Keratinocyte (primary cell): ENCODE results near the gene PAQR5. TPM values are rescaled to one million over a fixed set of nuclear protein-coding genes. Genes with fewer than 3 reads are reported as not detected.
"Not testable (repeated sequence)": the region's sequence is repeated elsewhere in the genome, so short reads cannot be mapped to it uniquely, and the experiment has no call there.

Experiments used
- DNase-seq: peaks from one replicate; pipeline ENCODE4 v3.0.0-alpha.2; 2011; ENCODE audit warnings: low read depth, missing footprints, low spot score
- FAIRE-seq: peaks from 2 replicates; lab custom pipeline; 2011; peaks lifted over from hg19 to GRCh38; lab: Jason Lieb, UNC
- H2AFZ ChIP-seq: 2 replicates; pipeline ENCODE4 v1.6.0; 2012; ENCODE audit warnings: low read length, control low read depth, inconsistent platforms; ENCODE audit not compliant: control insufficient read depth
- H3K27ac ChIP-seq: 2 replicates; pipeline ENCODE4 v1.5.1; 2011; ENCODE audit warnings: low read length; ENCODE audit not compliant: control insufficient read depth, insufficient read depth
- H3K27me3 ChIP-seq: 3 replicates; pipeline ENCODE4 v1.6.0; 2011; ENCODE audit warnings: low read length; ENCODE audit not compliant: control insufficient read depth, insufficient read depth; ENCODE audit errors: extremely low read depth
- H3K36me3 ChIP-seq, 2 experiments: 2 replicates in 1 of 2; 3 replicates in 1 of 2; pipeline ENCODE4 v1.5.1; 2011; ENCODE audit warnings: low read length in 2 of 2, mild to moderate bottlenecking in 1 of 2; ENCODE audit not compliant: control insufficient read depth in 2 of 2, insufficient read depth in 2 of 2; ENCODE audit errors: extremely low read depth in 1 of 2
- H3K4me1 ChIP-seq: 3 replicates; pipeline ENCODE4 v1.5.1; 2011; ENCODE audit warnings: low read length; ENCODE audit not compliant: control insufficient read depth, insufficient read depth; ENCODE audit errors: extremely low read depth
- H3K4me2 ChIP-seq: 3 replicates; pipeline ENCODE4 v1.6.0; 2011; ENCODE audit warnings: low read depth, low read length; ENCODE audit not compliant: control insufficient read depth, insufficient read depth; ENCODE audit errors: extremely low read depth
- H3K4me3 ChIP-seq, 3 experiments: fragments of 200-600 bp in 1 of 3; sonication (generic) in 1 of 3; 2 replicates in 2 of 3; 3 replicates in 1 of 3; pipeline ENCODE4 v1.5.1; 2011 to 2016; ENCODE audit warnings: low read length in 3 of 3, mild to moderate bottlenecking in 3 of 3, control low read depth in 2 of 3, inconsistent platforms in 1 of 3, low read depth in 1 of 3, mixed read lengths in 1 of 3, mixed run types in 1 of 3, moderate library complexity in 1 of 3; ENCODE audit not compliant: control insufficient read depth in 2 of 3, insufficient read depth in 2 of 3; ENCODE audit errors: extremely low read depth in 1 of 3
- H3K79me2 ChIP-seq: 2 replicates; pipeline ENCODE4 v1.6.0; 2012; ENCODE audit warnings: low read length; ENCODE audit not compliant: control insufficient read depth, insufficient read depth
- H3K9ac ChIP-seq: 3 replicates; pipeline ENCODE4 v1.6.0; 2011; ENCODE audit warnings: low read length; ENCODE audit not compliant: control insufficient read depth, insufficient read depth; ENCODE audit errors: extremely low read depth
- H3K9me1 ChIP-seq: 3 replicates; pipeline ENCODE4 v1.6.0; 2011; ENCODE audit warnings: low read length; ENCODE audit not compliant: control insufficient read depth, insufficient read depth; ENCODE audit errors: extremely low read depth
- H3K9me3 ChIP-seq: 2 replicates; pipeline ENCODE4 v1.5.1; 2012; ENCODE audit warnings: low read depth, low read length; ENCODE audit not compliant: control insufficient read depth
- H4K20me1 ChIP-seq: 3 replicates; pipeline ENCODE4 v1.6.0; 2011; ENCODE audit warnings: low read length; ENCODE audit not compliant: control insufficient read depth, insufficient read depth; ENCODE audit errors: extremely low read depth
- EZH2 ChIP-seq: IDR thresholded peaks from one replicate; pipeline ENCODE4 v1.6.1; 2012; ENCODE audit warnings: inconsistent platforms, mild to moderate bottlenecking, low read length, moderate library complexity
- dilution Hi-C: fragments of 300-500 bp; cut with MboI; formaldehyde crosslinking; loops from one replicate; pipeline ENCODE4 v1.7.0; 2020; ENCODE audit warnings: low sequenced_read_pairs; ENCODE audit not compliant: extremely low pct_ligation_motif_present
- polyA plus RNA-seq, 5 experiments: library from polyadenylated mRNA; depleted of rRNA in 3 of 5; stranded (reverse) in 3 of 5; stranded (forward) in 1 of 5; unstranded in 1 of 5; fragments of >200 nt; gene quantifications; 1 replicate in 1 of 5; 2 replicates in 3 of 5; 3 replicates in 1 of 5; pipeline versions ENCODE4 v1.2.1 to v1.2.3, GENCODE V29; 2011 to 2012; ENCODE audit warnings: missing spikeins in 2 of 5, low read depth in 1 of 5, low replicate concordance in 1 of 5
- TF ChIP-seq, protein P1 (sequence below), 3 experiments: IDR thresholded peaks in 1 of 3; conservative IDR thresholded peaks in 1 of 3; optimal IDR thresholded peaks in 1 of 3; 2 replicates in 2 of 3; 3 replicates in 1 of 3; pipeline versions ENCODE3 to v1.5.1; 2011; ENCODE audit warnings: low read length in 3 of 3, mild to moderate bottlenecking in 3 of 3, moderate library complexity in 2 of 3, control low read depth in 1 of 3, inconsistent platforms in 1 of 3; ENCODE audit not compliant: insufficient read depth in 2 of 3; ENCODE audit errors: extremely low read depth in 1 of 3

Gene PAQR5
- polyA plus RNA-seq, 1 donor (not counting 4 experiments of a cell fraction or from before 2014, with no cell fraction given) = 0.30 TPM

DNA sequence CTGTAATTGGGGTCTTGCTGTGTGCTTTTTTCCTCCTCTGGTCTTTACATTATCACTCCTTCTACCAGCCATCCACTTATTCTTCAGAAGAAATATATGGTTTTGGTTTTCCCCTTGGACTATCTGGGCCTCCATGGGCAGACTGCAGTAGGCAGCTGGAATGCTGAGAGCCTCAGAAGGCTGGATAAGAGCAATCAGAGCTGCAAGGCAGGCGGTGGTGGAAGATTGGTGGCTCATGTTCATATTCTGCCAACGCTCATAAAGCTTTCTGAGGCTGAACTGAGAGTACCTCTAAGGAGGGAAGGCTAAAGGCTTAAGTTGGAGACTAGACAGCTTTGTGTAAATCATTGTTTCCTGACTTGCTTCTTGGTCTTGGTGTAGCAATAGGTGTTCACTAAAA, 148.2 kb downstream of the PAQR5 start:
- Histone ChIP-seq H4K20me1 (no peaks in the 10 kb centered on the region), H3K4me3 (no peak overlapping the region), H3K9ac (no peak overlapping the region), H3K27me3 (no peaks in the 10 kb centered on the region), H3K9me3 (no peaks in the 10 kb centered on the region), H3K27ac (no peak overlapping the region), H3K9me1 (no peaks in the 10 kb centered on the region), H2AFZ (no peak overlapping the region), H3K4me1 (peaks cover 3% of the 10 kb centered on the region), H3K36me3 (peaks cover 6 to 17% of the 10 kb centered on the region in 2 experiments), H3K4me2 (no peak overlapping the region), H3K79me2 (no peaks in the 10 kb centered on the region)
- no peak for TF ChIP-seq EZH2
- TF ChIP-seq, protein P1, sequence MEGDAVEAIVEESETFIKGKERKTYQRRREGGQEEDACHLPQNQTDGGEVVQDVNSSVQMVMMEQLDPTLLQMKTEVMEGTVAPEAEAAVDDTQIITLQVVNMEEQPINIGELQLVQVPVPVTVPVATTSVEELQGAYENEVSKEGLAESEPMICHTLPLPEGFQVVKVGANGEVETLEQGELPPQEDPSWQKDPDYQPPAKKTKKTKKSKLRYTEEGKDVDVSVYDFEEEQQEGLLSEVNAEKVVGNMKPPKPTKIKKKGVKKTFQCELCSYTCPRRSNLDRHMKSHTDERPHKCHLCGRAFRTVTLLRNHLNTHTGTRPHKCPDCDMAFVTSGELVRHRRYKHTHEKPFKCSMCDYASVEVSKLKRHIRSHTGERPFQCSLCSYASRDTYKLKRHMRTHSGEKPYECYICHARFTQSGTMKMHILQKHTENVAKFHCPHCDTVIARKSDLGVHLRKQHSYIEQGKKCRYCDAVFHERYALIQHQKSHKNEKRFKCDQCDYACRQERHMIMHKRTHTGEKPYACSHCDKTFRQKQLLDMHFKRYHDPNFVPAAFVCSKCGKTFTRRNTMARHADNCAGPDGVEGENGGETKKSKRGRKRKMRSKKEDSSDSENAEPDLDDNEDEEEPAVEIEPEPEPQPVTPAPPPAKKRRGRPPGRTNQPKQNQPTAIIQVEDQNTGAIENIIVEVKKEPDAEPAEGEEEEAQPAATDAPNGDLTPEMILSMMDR (optimal IDR thresholded peaks at IDR 0.05 in 1 of 3, IDR thresholded peaks at IDR 0.05 in 1 of 3, conservative IDR thresholded peaks at IDR 0.05 in 1 of 3; ENCODE audit: extremely low read depth in 1 of 3, insufficient read depth in 2 of 3, low read length in 3 of 3) = no peak
- dilution Hi-C loops = no loop called here
- DNase-seq = no peak
- FAIRE-seq = no peak

DNA sequence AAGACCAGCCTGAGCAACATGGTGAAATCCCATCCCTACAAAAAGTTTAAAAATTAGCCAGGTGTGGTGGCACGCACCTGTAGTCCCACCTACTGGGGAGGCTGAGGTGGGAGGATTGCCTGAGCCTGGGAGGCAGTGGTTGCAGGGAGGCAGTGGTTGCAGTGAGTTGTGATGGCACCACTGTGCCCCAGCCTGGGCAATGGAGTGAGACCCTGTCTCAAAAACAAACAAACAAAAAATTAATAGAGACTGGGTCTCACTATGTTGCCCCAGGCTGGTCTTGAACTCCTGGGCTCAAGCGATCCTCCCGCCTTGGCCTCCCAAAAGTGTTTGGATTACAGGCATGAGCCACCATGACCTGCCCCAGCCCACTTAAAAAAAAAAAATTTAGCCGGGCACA, 151.5 kb downstream of the PAQR5 start:
- H3K27ac ChIP-seq, H3K27me3 ChIP-seq, DNase-seq, H3K9me1 ChIP-seq, H3K9me3 ChIP-seq, H2AFZ ChIP-seq, H3K9ac ChIP-seq, H3K4me2 ChIP-seq, FAIRE-seq, H3K4me3 ChIP-seq, dilution Hi-C loops: not testable (repeated sequence)
- peaks cover 18% of the 10 kb centered on the region for H3K4me1 ChIP-seq
- H4K20me1 ChIP-seq = peaks cover 20% of the 10 kb centered on the region
- H3K36me3 ChIP-seq = peaks cover 10 to 31% of the 10 kb centered on the region in 2 experiments
- H3K79me2 ChIP-seq = peaks cover 25% of the 10 kb centered on the region
